ENCODE data around the gene TNNI2. TPM values are rescaled to one million over a fixed set of nuclear protein-coding genes. Genes with fewer than 3 reads are reported as not detected.
"Not testable (repeated sequence)": the region's sequence is repeated elsewhere in the genome, so short reads cannot be mapped to it uniquely, and the experiment has no call there.

Gene TNNI2
- total RNA-seq, 2 donors from 2014 or later = 1.2 TPM

- no peak for DNase-seq
- peaks cover 14% of the 10 kb centered on the region for H3K4me1 Mint-ChIP-seq (ENCODE audit: low read depth)
- no peaks in the 10 kb centered on the region for H3K9me3 Mint-ChIP-seq
- H3K36me3 Mint-ChIP-seq (ENCODE audit: insufficient read depth in 2 of 2) = peaks cover 0 to 2% of the 10 kb centered on the region in 2 donors
- no peak for ATAC-seq (replicated peaks in 1 of 2)
- H3K4me3 Mint-ChIP-seq = no peak overlapping the region
- H3K27me3 Mint-ChIP-seq (ENCODE audit: low read depth) = no peaks in the 10 kb centered on the region
- no peak overlapping the region for H3K27ac Mint-ChIP-seq
Observed at GRCh38 chr11:1884303-1884700, 45.5 kb downstream of the TNNI2 start.

- H3K36me3 Mint-ChIP-seq (ENCODE audit: insufficient read depth in 2 of 2); DNase-seq; H3K4me3 Mint-ChIP-seq; H3K27ac Mint-ChIP-seq; H3K27me3 Mint-ChIP-seq (ENCODE audit: low read depth); H3K9me3 Mint-ChIP-seq; ATAC-seq (replicated peaks in 1 of 2): not testable (repeated sequence)
- peaks cover 25% of the 10 kb centered on the region for H3K4me1 Mint-ChIP-seq (ENCODE audit: low read depth)
Observed at GRCh38 chr11:1886551-1886950, 47.8 kb downstream of the TNNI2 start.

- Mint-ChIP-seq H3K27ac (no peak overlapping the region), H3K27me3 (ENCODE audit: low read depth) (no peaks in the 10 kb centered on the region), H3K4me1 (ENCODE audit: low read depth) (peaks cover 28% of the 10 kb centered on the region)
Observed at GRCh38 chr11:1887451-1888346, 48.9 kb downstream of the TNNI2 start.

GRCh38 chr11:1888347-1888753 is 49.6 kb downstream of the TNNI2 start:
- no peaks in the 10 kb centered on the region for H3K27me3 Mint-ChIP-seq (ENCODE audit: low read depth)
- peaks cover 0 to 4% of the 10 kb centered on the region in 2 donors for H3K9me3 Mint-ChIP-seq
- H3K4me1 Mint-ChIP-seq (ENCODE audit: low read depth) = peaks cover 34% of the 10 kb centered on the region
- H3K36me3 Mint-ChIP-seq (ENCODE audit: insufficient read depth in 2 of 2) = peaks cover 0 to 6% of the 10 kb centered on the region in 2 donors
- no peak for DNase-seq
- H3K4me3 Mint-ChIP-seq = peak overlapping the region; percentile 63 to 73
- no peak for ATAC-seq (replicated peaks in 1 of 2)
- no peak overlapping the region for H3K27ac Mint-ChIP-seq

More at GRCh38 chr11:1887451-1888346, 48.9 kb downstream of the TNNI2 start:
- H3K4me3 Mint-ChIP-seq = no peak overlapping the region
- DNase-seq (no peak), ATAC-seq (replicated peaks in 1 of 2) (no peak)
- peaks cover 0 to 2% of the 10 kb centered on the region in 2 donors for H3K9me3 Mint-ChIP-seq
- H3K36me3 Mint-ChIP-seq (ENCODE audit: insufficient read depth in 2 of 2) = peaks cover 0 to 5% of the 10 kb centered on the region in 2 donors

- Mint-ChIP-seq H3K9me3 (peaks cover 3 to 8% of the 10 kb centered on the region in 2 donors), H3K4me3 (peak overlapping the region; percentile 63 to 73), H3K27me3 (ENCODE audit: low read depth) (no peaks in the 10 kb centered on the region), H3K4me1 (ENCODE audit: low read depth) (peaks cover 39% of the 10 kb centered on the region), H3K27ac (peak overlapping the region; percentile 22), H3K36me3 (ENCODE audit: insufficient read depth in 2 of 2) (peaks cover 2 to 6% of the 10 kb centered on the region in 2 donors)
- ATAC-seq (replicated peaks in 1 of 2) (peak; percentile 3 to 8), DNase-seq (no peak)
Observed at GRCh38 chr11:1888811-1889210, 50.0 kb downstream of the TNNI2 start.

GRCh38 chr11:1889224-1889930 is 50.6 kb downstream of the TNNI2 start:
- H3K36me3 Mint-ChIP-seq (ENCODE audit: insufficient read depth in 2 of 2) = peaks cover 2 to 6% of the 10 kb centered on the region in 2 donors
- H3K4me3 Mint-ChIP-seq = peak overlapping the region; percentile 63 to 73
- H3K4me1 Mint-ChIP-seq (ENCODE audit: low read depth) = peaks cover 40% of the 10 kb centered on the region
- peak; percentile 80 to 83 for DNase-seq
- no peaks in the 10 kb centered on the region for H3K27me3 Mint-ChIP-seq (ENCODE audit: low read depth)
- H3K9me3 Mint-ChIP-seq = peaks cover 3 to 8% of the 10 kb centered on the region in 2 donors
- ATAC-seq (replicated peaks in 1 of 2) = peak; percentile 81 to 89
- H3K27ac Mint-ChIP-seq = peak overlapping the region; percentile 22

- Mint-ChIP-seq H3K4me3 (peak overlapping the region; percentile 45 to 73), H3K27ac (no peak overlapping the region), H3K27me3 (ENCODE audit: low read depth) (no peaks in the 10 kb centered on the region), H3K36me3 (ENCODE audit: insufficient read depth in 2 of 2) (peaks cover 2 to 6% of the 10 kb centered on the region in 2 donors), H3K9me3 (peaks cover 3 to 8% of the 10 kb centered on the region in 2 donors), H3K4me1 (ENCODE audit: low read depth) (peaks cover 40% of the 10 kb centered on the region)
- DNase-seq = peak; percentile 24 to 25
- ATAC-seq (replicated peaks in 1 of 2) = peak; percentile 10 to 15
Observed at GRCh38 chr11:1889941-1890855, 51.4 kb downstream of the TNNI2 start.

Other genes with a start within 250 kb of the TNNI2 start
- gene KRTAP5-2, start 240.7 kb upstream of the TNNI2 start, total RNA-seq = not detected
- not detected for gene KRTAP5-3, start 230.5 kb upstream of the TNNI2 start, total RNA-seq
- not detected for gene KRTAP5-4, start 216.8 kb upstream of the TNNI2 start, total RNA-seq
- gene KRTAP5-5, start 209.2 kb upstream of the TNNI2 start, total RNA-seq = not detected
- not detected for gene KRTAP5-6, start 141.8 kb upstream of the TNNI2 start, total RNA-seq
- gene IFITM10, start 88.4 kb upstream of the TNNI2 start, total RNA-seq = 1 to 10 TPM in 1 of 2 donors, under 1 TPM in 1; 0.91 to 1.5 TPM
- gene CTSD, start 75.1 kb upstream of the TNNI2 start, total RNA-seq = 10 to 100 TPM; 56.2 to 66.9 TPM
- gene SYT8, start 4.0 kb upstream of the TNNI2 start, total RNA-seq = not detected
- 100 to 1,000 TPM; 301 to 312 TPM for gene LSP1, start 14.1 kb downstream of the TNNI2 start, total RNA-seq
- not detected for gene PRR33, start 52.9 kb downstream of the TNNI2 start, total RNA-seq
- 10 to 100 TPM in 1 of 2 donors, 1 to 10 TPM in 1; 5.6 to 15.5 TPM for gene TNNT3, start 80.7 kb downstream of the TNNI2 start, total RNA-seq
- gene MRPL23, start 108.4 kb downstream of the TNNI2 start, total RNA-seq = 10 to 100 TPM; 59.4 to 60.3 TPM
- not detected for gene H19, start 158.9 kb downstream of the TNNI2 start, total RNA-seq